Measurements from ENCODE around the gene RFC2.

GRCh38 chr7:74246497-74246896, 7.7 kb downstream of the RFC2 start:
- TF ChIP-seq CTCF (IDR thresholded peaks at IDR 0.05 in 2 of 3, conservative IDR thresholded peaks at IDR 0.05 in 1 of 3; ENCODE audit: borderline replicate concordance in 1 of 3, insufficient read depth in 1 of 3, low read depth in 2 of 3, low read length in 2 of 3): no peak
- no peak for TF ChIP-seq POLR2AphosphoS5 (IDR thresholded peaks at IDR 0.05; ENCODE audit: low read depth, low read length)
- TF ChIP-seq CEBPB (IDR thresholded peaks at IDR 0.05; ENCODE audit: low read depth): no peak
- TF ChIP-seq EZH2phosphoT487 (IDR thresholded peaks at IDR 0.05; ENCODE audit: borderline replicate concordance): no peak
- no peak for TF ChIP-seq ZBTB33 (IDR thresholded peaks at IDR 0.05; ENCODE audit: extremely low read depth, insufficient replicate concordance, low read length)
- no peak for TF ChIP-seq SP1 (IDR thresholded peaks at IDR 0.05; ENCODE audit: low read depth)
- no peak for TF ChIP-seq REST (IDR thresholded peaks at IDR 0.05; ENCODE audit: low read depth)
- no peak for TF ChIP-seq POLR2A (IDR thresholded peaks at IDR 0.05; ENCODE audit: borderline replicate concordance, extremely low read depth, insufficient read depth, insufficient read length)
- TF ChIP-seq EGR1 (IDR thresholded peaks at IDR 0.05; ENCODE audit: low read depth): no peak
